K562 (cell line): ENCODE measurements around the gene SH3TC2.

Source experiments
- EZH2 ChIP-seq: IDR thresholded peaks from 2 replicates; pipeline ENCODE4 v1.6.1; 2012; ENCODE audit warnings: low read depth, mild to moderate bottlenecking, inconsistent platforms, low read length, borderline replicate concordance
- NFRKB ChIP-seq: fragments of 450-650 bp; IDR thresholded peaks from 2 replicates; pipeline ENCODE4 v1.6.1; 2016; ENCODE audit warnings: low read depth
- ZBTB33 ChIP-seq: sonication (generic); formaldehyde crosslinking; IDR thresholded peaks from 2 replicates; pipeline ENCODE4 v1.8.1; 2023; ENCODE audit warnings: mild to moderate bottlenecking, missing genetic modification reagents
- ZNF263 ChIP-seq: sonication (generic); formaldehyde crosslinking; IDR thresholded peaks from 2 replicates; pipeline ENCODE4 v1.8.0; 2022; ENCODE audit warnings: mild to moderate bottlenecking, missing genetic modification reagents, borderline replicate concordance
- ZNF655 ChIP-seq: fragments of 250-450 bp; sonication (Bioruptor Pico); IDR thresholded peaks from 2 replicates; pipeline ENCODE4 v1.5.0; 2021

DNA sequence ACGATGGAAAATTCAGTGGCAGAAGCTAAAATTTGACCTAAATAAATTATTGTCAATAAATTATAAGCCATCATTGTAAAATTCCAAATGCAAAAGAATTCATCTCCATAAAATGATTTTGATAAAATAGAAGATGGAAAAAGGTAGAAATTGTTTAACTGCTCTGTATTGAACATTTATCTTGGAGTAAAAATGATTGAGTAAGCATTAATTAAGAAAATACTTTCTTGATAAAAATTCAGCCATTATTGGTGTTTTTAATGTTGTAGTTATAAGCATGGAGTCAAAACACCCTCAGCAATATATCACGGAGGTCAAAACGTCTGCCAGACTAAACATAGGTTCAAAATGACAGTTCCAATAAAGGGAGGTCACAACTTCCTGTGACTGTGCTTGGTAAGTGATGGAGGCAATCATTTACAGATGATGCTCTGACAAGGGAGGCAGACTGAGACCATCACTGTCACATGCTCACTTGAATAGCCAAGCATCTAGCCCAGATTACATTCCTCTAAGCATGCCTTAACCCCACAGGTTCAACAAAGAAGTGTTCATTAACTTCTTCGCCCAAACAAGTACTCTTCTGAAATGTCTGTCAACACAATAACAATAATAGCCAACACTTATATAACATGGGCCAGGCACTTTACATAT is 69.5 kb downstream of the SH3TC2 start:
- no peak for TF ChIP-seq EZH2
- no peak for TF ChIP-seq NFRKB
- TF ChIP-seq ZNF263 (CRISPR knock-in tag) = no peak
- TF ChIP-seq ZBTB33 = no peak
- TF ChIP-seq ZNF655 = no peak
